MM.1S (cell line): ENCODE measurements around the gene KIF17.

Experiments
- DNase-seq: peaks from one replicate; pipeline ENCODE4 v3.0.0-alpha.2; 2015
- H2AFZ ChIP-seq: fragments of 300-600 bp; sonication (generic); 2 replicates; pipeline ENCODE4 v1.6.0; 2016; ENCODE audit warnings: antibody characterized with exemption, low read length
- H3F3A ChIP-seq: fragments of 300-600 bp; sonication (generic); 2 replicates; pipeline ENCODE4 v1.6.1; 2016; ENCODE audit warnings: mild to moderate bottlenecking, antibody characterized with exemption, low read length, moderate library complexity, mixed read lengths; ENCODE audit not compliant: insufficient read depth
- H3K27ac ChIP-seq: fragments of 300-600 bp; sonication (generic); 2 replicates; pipeline ENCODE4 v1.5.1; 2016; ENCODE audit warnings: mild to moderate bottlenecking, low read length
- H3K27me3 ChIP-seq: fragments of 300-600 bp; sonication (generic); replicated peaks from 2 replicates; pipeline ENCODE4 v1.6.0; 2016; ENCODE audit warnings: low read length; ENCODE audit not compliant: insufficient read depth
- H3K36me3 ChIP-seq: fragments of 300-600 bp; sonication (generic); replicated peaks from 2 replicates; pipeline ENCODE4 v1.6.1; 2016; ENCODE audit warnings: mild to moderate bottlenecking, low read length, mixed read lengths; ENCODE audit not compliant: insufficient read depth
- H3K4me1 ChIP-seq: fragments of 300-600 bp; sonication (generic); 2 replicates; pipeline ENCODE4 v1.6.1; 2016; ENCODE audit warnings: low read length, mixed read lengths
- H3K4me2 ChIP-seq: fragments of 300-600 bp; sonication (generic); 2 replicates; pipeline ENCODE4 v1.6.0; 2016; ENCODE audit warnings: low read depth, low read length
- H3K4me3 ChIP-seq: fragments of 300-600 bp; sonication (generic); 2 replicates; pipeline ENCODE4 v1.5.1; 2016; ENCODE audit warnings: low read length, mixed read lengths
- H3K79me2 ChIP-seq: fragments of 300-600 bp; sonication (generic); 2 replicates; pipeline ENCODE4 v1.6.1; 2016; ENCODE audit warnings: mixed run types, low read length, mixed read lengths
- H3K9ac ChIP-seq: fragments of 300-600 bp; sonication (generic); 2 replicates; pipeline ENCODE4 v1.6.1; 2016; ENCODE audit warnings: low read length, mixed read lengths
- H3K9me2 ChIP-seq: fragments of 300-600 bp; sonication (generic); replicated peaks from 2 replicates; pipeline ENCODE4 v1.6.1; 2016; ENCODE audit warnings: mild to moderate bottlenecking, low read length, mixed read lengths; ENCODE audit not compliant: insufficient read depth
- H3K9me3 ChIP-seq: fragments of 300-600 bp; sonication (generic); replicated peaks from 2 replicates; pipeline ENCODE4 v1.6.1; 2016; ENCODE audit warnings: mild to moderate bottlenecking, low read length, mixed read lengths; ENCODE audit not compliant: insufficient read depth
- H4K20me1 ChIP-seq: fragments of 300-600 bp; sonication (generic); 2 replicates; pipeline ENCODE4 v1.6.1; 2016; ENCODE audit warnings: mild to moderate bottlenecking, low read length, moderate library complexity, mixed read lengths; ENCODE audit not compliant: insufficient read depth
- EZH2 ChIP-seq: fragments of 300-600 bp; sonication (generic); optimal IDR thresholded peaks from 2 replicates; pipeline ENCODE3; 2017; ENCODE audit warnings: low read depth, mild to moderate bottlenecking, antibody characterized with exemption, low read length, mixed read lengths
- EZH2phosphoT487 ChIP-seq: fragments of 300-600 bp; sonication (generic); IDR thresholded peaks from 2 replicates; pipeline ENCODE4 v1.6.1; 2018; ENCODE audit warnings: antibody characterized with exemption, low read length
- TF ChIP-seq, protein P1 (sequence below): fragments of 300-600 bp; sonication (generic); IDR thresholded peaks from 2 replicates; pipeline ENCODE4 v1.5.1; 2016; ENCODE audit warnings: antibody characterized with exemption, low read length, mixed read lengths

KIF17 gene

DNA sequence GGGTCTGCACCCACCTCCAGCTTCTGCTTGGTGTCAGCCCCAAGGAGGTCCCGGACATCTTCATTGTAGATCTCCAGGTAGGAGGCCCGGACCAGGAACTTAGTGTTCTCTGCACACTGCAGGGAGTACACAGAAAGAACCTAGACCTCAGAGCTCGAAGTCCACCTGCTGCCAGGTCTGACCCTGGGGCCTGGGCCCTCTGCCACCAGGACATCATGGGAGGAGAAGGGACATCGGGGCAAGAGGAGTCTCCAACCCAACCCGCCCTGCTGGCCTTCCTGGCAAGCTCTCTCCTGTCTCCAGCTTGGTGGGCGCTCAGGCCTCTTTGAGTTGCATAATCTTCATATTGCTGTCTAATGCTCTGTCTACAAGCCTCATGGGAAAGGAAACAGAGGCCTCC is 4.4 kb downstream of the KIF17 start:
- Histone ChIP-seq H3K9me2 (no peaks in the 10 kb centered on the region), H3K9ac (no peak overlapping the region), H3K4me2 (no peak overlapping the region), H3K36me3 (no peaks in the 10 kb centered on the region), H4K20me1 (no peaks in the 10 kb centered on the region), H3F3A (no peaks in the 10 kb centered on the region), H3K27me3 (peaks cover 70% of the 10 kb centered on the region), H3K4me3 (no peak overlapping the region), H3K4me1 (no peaks in the 10 kb centered on the region), H2AFZ (no peak overlapping the region), H3K27ac (no peak overlapping the region), H3K79me2 (no peaks in the 10 kb centered on the region), H3K9me3 (no peaks in the 10 kb centered on the region)
- DNase-seq = no peak
- TF ChIP-seq EZH2 (no peak), EZH2phosphoT487 (no peak)
- TF ChIP-seq, protein P1, sequence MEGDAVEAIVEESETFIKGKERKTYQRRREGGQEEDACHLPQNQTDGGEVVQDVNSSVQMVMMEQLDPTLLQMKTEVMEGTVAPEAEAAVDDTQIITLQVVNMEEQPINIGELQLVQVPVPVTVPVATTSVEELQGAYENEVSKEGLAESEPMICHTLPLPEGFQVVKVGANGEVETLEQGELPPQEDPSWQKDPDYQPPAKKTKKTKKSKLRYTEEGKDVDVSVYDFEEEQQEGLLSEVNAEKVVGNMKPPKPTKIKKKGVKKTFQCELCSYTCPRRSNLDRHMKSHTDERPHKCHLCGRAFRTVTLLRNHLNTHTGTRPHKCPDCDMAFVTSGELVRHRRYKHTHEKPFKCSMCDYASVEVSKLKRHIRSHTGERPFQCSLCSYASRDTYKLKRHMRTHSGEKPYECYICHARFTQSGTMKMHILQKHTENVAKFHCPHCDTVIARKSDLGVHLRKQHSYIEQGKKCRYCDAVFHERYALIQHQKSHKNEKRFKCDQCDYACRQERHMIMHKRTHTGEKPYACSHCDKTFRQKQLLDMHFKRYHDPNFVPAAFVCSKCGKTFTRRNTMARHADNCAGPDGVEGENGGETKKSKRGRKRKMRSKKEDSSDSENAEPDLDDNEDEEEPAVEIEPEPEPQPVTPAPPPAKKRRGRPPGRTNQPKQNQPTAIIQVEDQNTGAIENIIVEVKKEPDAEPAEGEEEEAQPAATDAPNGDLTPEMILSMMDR = no peak

- Histone ChIP-seq H3K4me2 (no peak overlapping the region), H3K9me3 (no peaks in the 10 kb centered on the region), H3K27ac (no peak overlapping the region), H3K9ac (no peak overlapping the region), H3K4me1 (no peaks in the 10 kb centered on the region), H3F3A (no peaks in the 10 kb centered on the region), H3K27me3 (peaks cover 71% of the 10 kb centered on the region), H3K36me3 (no peaks in the 10 kb centered on the region), H3K4me3 (no peak overlapping the region), H3K79me2 (no peaks in the 10 kb centered on the region), H2AFZ (no peak overlapping the region), H4K20me1 (no peaks in the 10 kb centered on the region), H3K9me2 (no peaks in the 10 kb centered on the region)
- TF ChIP-seq EZH2 (no peak), EZH2phosphoT487 (no peak)
- TF ChIP-seq, protein P1 = no peak
- no peak for DNase-seq
Measured at GRCh38 chr1:20712215-20712577, 5.6 kb downstream of the KIF17 start.

- Histone ChIP-seq H3K27ac (no peak overlapping the region), H2AFZ (no peak overlapping the region), H3K9me2 (no peaks in the 10 kb centered on the region), H3K27me3 (peaks cover 70% of the 10 kb centered on the region), H3K4me2 (no peak overlapping the region), H3F3A (no peaks in the 10 kb centered on the region), H3K4me1 (no peaks in the 10 kb centered on the region), H3K4me3 (no peak overlapping the region), H4K20me1 (no peaks in the 10 kb centered on the region), H3K79me2 (no peaks in the 10 kb centered on the region), H3K9ac (no peak overlapping the region), H3K36me3 (no peaks in the 10 kb centered on the region), H3K9me3 (no peaks in the 10 kb centered on the region)
- DNase-seq = no peak
- no peak for TF ChIP-seq EZH2phosphoT487
- TF ChIP-seq, protein P1 = no peak
- TF ChIP-seq EZH2 = no peak
Measured at GRCh38 chr1:20711285-20712214, 6.3 kb downstream of the KIF17 start.
